C4-2B (cell line): Measurements from ENCODE around the gene EZR.

ENCODE experiments used
- ZFX ChIP-seq: fragments of 450-650 bp; IDR thresholded peaks from 2 replicates; pipeline ENCODE4 v1.6.1; 2017
- TF ChIP-seq, protein P1 (sequence below): fragments of 450-650 bp; conservative IDR thresholded peaks from 2 replicates; pipeline ENCODE4 v1.5.1; 2017; ENCODE audit warnings: mild to moderate bottlenecking

DNA sequence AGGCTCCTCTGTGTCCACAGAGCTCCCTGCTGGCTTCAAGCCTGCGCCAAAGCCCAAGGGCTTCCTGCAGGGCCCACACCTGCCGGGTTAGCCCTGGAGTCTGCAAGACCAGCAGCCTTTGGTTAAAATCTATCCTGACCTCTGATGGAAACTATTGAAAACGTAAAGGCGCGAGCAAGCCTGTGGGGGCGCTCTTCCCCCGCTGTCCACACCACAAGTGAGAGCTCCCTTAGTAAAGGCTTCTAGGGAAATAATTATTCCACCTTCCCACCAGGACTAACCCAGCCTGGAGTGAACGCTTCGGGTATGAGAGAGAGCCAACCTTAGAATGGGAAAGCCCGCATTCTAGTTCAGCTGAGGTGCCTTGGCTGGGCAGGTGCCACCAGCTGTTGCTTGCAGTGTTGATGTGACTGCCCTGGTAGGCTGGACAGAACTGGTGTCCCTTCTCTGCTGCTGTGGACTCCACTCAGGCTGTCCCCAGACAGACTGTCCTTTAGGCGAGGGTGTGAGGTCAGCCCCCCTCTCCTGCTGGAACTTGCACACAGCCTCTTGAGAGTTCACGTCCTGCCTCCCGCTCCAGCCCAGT lies 100.6 kb downstream of the EZR start:
- TF ChIP-seq, protein P1, sequence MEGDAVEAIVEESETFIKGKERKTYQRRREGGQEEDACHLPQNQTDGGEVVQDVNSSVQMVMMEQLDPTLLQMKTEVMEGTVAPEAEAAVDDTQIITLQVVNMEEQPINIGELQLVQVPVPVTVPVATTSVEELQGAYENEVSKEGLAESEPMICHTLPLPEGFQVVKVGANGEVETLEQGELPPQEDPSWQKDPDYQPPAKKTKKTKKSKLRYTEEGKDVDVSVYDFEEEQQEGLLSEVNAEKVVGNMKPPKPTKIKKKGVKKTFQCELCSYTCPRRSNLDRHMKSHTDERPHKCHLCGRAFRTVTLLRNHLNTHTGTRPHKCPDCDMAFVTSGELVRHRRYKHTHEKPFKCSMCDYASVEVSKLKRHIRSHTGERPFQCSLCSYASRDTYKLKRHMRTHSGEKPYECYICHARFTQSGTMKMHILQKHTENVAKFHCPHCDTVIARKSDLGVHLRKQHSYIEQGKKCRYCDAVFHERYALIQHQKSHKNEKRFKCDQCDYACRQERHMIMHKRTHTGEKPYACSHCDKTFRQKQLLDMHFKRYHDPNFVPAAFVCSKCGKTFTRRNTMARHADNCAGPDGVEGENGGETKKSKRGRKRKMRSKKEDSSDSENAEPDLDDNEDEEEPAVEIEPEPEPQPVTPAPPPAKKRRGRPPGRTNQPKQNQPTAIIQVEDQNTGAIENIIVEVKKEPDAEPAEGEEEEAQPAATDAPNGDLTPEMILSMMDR: peak; percentile 48
- no peak for TF ChIP-seq ZFX
